ENCODE data around the gene PLEKHA7.
A peak's percentile ranks its signal among the peaks of the same experiment; 100 is the strongest.
"Not testable (repeated sequence)": the region's sequence is repeated elsewhere in the genome, so short reads cannot be mapped to it uniquely, and the experiment has no call there.

The PLEKHA7 gene

GRCh38 chr11:16883174-16883573 lies 131.0 kb downstream of the PLEKHA7 start:
- no peak for DNase-seq (ENCODE audit: low read depth in 2 of 2)

DNA sequence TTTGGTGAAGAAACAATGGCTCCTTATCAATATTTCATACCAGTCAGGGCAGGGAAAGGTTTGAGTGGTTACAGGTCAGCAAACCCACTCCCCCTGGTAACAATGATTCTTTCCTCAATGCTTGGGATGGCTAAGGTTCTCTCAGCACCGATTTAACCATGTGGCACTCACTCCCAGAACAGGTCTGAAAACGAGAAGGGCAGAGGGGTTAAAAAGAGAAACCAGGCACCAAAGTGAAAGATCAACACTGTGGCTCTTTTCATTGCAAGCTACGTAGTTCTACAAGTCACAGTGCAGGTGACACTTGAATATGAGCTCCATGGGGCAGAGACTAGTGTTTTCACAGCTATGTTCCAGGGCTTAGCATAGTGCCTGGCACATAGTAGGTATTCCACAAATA lies 132.4 kb downstream of the PLEKHA7 start:
- no peak for DNase-seq (ENCODE audit: low read depth in 2 of 2)

DNA sequence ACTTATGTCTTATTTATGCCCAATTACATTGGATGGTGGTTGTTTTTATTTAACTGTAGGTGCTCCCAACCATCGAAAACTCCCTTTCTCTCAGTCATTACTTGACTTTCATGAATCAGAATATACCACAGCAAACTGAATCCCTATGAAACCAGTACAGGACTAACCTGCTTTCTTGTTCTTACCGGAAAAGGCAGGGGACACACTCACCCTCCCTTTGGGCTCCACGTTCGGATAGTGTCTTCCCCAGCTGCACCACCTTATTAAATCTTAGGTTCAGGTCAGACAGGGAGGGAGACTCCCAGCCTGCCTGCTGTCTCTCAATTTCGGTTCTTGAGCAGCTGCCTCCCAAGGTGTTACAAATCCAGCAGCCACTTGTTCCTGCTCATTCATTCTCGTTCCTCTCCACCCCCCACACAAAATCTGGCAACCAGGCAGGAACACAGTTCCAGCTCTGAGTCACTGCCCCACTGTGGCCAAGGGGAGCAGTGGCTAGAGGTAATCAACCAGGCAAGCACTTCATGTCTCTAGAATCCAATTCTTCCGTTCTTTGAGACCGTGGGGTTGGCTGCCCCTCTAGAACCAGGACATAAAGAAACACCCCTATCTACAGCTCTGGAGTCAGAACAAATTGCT lies 133.0 kb downstream of the PLEKHA7 start:
- DNase-seq (ENCODE audit: low read depth in 2 of 2) = no peak

DNA sequence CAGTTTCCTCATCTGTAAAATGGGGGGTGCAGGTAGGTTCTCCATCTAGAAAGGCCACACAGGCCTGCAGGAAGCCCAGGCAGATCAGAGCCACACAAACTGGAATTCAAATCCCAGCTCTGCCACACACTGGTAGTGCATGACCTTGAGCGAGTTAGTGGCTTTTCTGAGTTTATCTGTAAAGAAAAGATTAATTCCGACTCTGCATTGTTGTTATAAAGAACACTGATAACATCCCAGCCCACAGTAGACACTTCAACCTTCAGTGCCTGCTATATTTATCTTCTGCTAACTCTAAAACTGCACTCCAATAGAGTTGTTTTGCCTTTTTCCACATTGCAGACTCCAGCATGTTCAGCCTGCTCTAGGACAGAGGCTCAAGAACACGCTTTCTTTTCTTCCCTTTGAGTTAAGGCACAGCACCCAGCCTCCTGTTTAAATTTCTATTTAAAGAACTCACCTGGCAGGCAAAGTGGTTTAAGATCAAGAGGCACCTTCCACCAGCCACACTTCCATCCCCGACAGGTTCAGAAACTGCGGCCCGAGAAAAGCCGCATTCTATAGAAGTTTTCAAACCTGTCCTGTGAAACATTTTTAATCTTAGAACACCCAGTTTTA lies 133.9 kb downstream of the PLEKHA7 start:
- DNase-seq (ENCODE audit: low read depth in 2 of 2) = no peak

DNA sequence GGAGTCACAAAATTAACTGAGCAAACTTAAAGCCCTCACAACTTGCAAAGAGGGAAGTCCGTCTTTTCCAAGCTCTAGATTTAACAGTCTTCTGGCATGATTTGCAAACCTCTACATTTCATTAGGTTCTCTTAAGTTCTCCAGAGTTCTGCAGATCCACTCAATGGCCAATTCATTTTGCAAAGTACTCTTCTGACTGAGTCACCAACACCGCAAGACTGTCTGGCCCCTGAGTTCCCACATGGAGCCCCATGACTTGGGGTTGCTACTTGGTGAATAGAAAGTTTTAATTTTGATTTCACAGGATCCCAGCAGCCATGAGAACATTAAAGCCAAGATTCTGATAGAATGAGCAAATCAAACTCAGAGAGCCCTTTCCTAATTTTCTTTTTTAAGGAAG lies 134.5 kb downstream of the PLEKHA7 start:
- DNase-seq (ENCODE audit: low read depth in 2 of 2) = no peak

GRCh38 chr11:16876837-16877236 lies 137.4 kb downstream of the PLEKHA7 start:
- DNase-seq (ENCODE audit: low read depth in 2 of 2) = no peak

DNA sequence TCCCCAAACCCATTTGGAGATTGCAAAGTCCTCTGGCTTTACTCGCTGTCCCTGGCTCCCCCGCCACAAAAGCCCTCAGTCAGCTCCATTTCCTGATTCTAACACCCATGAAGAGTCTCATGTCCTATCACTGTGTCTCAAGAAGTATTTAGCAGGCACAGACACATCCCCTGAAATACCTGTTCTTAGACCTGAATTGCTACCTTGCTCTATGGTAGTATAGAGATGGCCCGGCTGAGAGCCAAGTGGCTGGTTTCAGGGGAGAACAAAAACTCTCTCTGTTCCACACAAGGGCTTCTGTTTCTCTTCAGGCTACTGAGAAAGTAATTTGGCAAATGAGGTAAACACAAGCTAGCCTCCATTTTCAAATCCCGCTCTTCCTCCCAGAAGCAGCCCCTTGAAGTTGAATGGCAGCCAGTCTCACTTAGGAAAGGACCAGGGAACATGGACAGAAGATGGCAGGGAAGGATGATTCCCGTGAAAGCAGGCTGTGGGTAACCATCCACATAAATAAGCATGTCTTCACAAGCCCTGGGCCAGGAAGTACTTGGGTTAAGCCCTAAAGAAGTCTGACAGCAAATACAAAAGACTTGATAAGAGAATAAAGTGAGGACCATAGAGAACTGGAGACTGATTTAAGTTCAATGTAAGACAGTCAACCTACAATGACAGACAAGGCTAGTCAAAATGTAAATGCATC lies 138.0 kb downstream of the PLEKHA7 start:
- no peak for DNase-seq (ENCODE audit: low read depth in 2 of 2)

- DNase-seq (ENCODE audit: low read depth in 2 of 2) = no peak
Measured at GRCh38 chr11:16874275-16874975, 139.8 kb downstream of the PLEKHA7 start.

GRCh38 chr11:16873289-16873688 lies 140.9 kb downstream of the PLEKHA7 start:
- DNase-seq (ENCODE audit: low read depth in 2 of 2) = no peak

DNA sequence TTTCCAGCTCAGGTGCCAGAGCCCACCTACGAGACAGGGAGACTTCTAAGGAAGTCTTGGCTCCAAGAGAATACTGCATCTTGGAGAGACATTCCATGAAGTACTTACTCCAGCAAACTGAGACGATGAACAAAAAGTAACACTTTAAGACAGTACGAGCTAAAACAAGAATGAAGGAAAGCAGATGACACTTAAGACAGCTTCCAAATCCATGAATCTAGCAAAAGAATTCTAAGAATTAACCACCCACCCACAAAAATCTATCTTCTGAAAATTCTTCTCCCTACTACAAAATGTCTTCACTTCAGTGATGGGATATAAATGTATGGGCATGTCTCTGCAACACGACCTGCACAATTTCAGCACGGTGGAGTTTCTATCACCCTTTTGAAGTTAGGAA lies 142.8 kb downstream of the PLEKHA7 start:
- DNase-seq (ENCODE audit: low read depth in 2 of 2) = peak in 1 of 2 experiments; percentile 15

- DNase-seq (ENCODE audit: low read depth in 2 of 2) = no peak
Measured at GRCh38 chr11:16867097-16867496, 147.1 kb downstream of the PLEKHA7 start.

DNA sequence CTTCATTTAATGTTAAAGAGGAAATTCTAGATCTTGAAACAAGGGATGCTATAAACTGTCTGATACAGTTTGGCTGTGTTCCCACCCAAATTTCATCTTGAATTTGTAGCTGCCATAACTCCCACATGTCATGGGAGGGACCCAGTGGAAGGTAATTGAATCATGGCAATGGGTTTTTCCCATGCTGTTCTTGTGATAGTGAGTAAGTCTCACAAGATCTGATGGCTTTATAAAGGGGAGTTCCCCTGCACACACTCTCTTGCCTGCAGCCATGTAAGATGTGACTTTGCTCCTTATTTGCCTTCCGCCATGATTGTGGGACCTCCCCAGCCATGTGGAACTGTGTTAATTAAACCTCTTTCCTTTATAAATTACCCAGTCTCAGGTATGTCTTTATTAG lies 149.8 kb downstream of the PLEKHA7 start:
- DNase-seq (ENCODE audit: low read depth in 2 of 2) = not testable (repeated sequence)

- no peak for DNase-seq (ENCODE audit: low read depth in 2 of 2)
Measured at GRCh38 chr11:16863389-16863788, 150.8 kb downstream of the PLEKHA7 start.

GRCh38 chr11:16862726-16863125 lies 151.5 kb downstream of the PLEKHA7 start:
- peak; percentile 11 to 14 for DNase-seq (ENCODE audit: low read depth in 2 of 2)

DNA sequence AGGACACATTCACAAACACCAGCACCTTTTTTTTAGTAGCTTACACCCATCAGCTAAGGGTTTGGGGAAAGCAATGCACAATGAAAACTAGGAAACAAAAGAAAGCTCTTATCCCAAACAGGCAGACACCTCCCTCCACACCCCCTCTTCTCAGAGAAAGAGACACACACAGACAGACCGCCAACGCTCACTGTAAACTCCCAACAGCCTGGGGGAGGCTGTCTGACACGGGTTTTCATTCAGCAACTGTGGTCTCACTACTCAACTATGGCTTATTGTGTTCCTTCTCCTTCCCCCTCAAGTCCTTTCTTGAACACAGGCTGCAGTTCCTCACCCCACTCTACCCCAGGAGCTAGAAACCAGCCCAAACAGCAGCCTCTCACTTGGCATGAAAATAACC lies 152.4 kb downstream of the PLEKHA7 start:
- DNase-seq (ENCODE audit: low read depth in 2 of 2) = no peak

DNA sequence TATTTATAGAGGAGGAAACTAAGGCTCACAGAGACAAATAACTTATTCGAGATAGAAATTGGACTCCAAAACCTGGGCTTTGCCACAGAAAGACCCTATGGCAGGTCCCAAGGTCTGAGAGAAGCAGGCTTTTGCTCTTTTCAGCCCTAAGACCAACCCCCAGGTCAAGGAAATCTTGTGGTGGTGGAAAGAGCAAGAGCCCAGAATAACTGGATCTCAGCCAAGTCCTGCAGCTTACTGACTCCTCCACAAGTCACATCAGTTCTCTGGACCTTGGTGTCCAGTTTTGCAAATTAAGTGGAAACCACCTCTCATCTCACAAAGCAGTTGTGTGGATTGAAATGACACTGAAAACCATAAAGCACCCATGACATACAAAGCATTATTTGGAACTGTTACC lies 153.6 kb downstream of the PLEKHA7 start:
- DNase-seq (ENCODE audit: low read depth in 2 of 2) = no peak

- no peak for DNase-seq (ENCODE audit: low read depth in 2 of 2)
Measured at GRCh38 chr11:16859651-16860050, 154.6 kb downstream of the PLEKHA7 start.

DNA sequence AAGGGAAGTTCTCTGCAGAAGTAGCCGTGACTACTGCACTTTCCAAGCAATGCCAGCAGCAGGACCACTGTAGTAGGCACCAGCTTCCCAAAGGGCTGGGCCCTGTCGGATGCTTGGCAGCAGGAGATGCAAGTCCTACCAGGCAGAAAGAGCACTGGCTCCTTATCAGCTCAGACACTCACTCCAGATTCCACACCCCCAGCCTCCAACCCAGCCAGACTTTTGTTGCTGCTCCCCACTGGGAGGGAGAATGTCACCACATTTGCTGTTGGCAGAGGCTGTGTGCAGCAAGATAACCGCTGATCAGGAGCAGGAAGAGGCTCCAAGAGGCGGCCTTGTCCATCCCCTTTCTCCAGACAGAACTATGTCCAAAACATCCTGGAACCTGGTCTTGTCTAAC lies 157.0 kb downstream of the PLEKHA7 start:
- DNase-seq (ENCODE audit: low read depth in 2 of 2) = no peak

GRCh38 chr11:16856022-16856471 lies 158.2 kb downstream of the PLEKHA7 start:
- no peak for DNase-seq (ENCODE audit: low read depth in 2 of 2)

- DNase-seq (ENCODE audit: low read depth in 2 of 2) = no peak
Measured at GRCh38 chr11:16854979-16855378, 159.2 kb downstream of the PLEKHA7 start.

GRCh38 chr11:16853859-16854258 lies 160.4 kb downstream of the PLEKHA7 start:
- DNase-seq (ENCODE audit: low read depth in 2 of 2) = no peak

DNA sequence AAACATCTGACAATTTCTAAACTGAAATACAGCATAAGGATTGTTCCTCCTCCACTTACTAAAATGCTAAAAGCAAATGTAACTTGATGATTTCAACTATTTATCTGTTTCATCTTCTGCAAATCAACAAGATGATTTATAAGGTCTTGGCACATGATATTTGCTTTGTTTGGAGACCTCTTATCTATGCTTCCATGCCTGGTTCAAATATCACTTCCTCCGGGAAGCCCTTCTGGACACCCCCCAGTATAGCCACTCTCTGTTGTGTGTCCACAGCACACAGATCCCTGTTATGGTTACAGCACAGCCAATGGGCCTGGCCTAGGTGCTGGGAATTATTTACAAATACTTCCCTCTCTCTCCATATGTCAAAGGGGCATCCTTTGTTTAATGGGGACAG lies 160.9 kb downstream of the PLEKHA7 start:
- DNase-seq (ENCODE audit: low read depth in 2 of 2) = no peak

- DNase-seq (ENCODE audit: low read depth in 2 of 2) = no peak
Measured at GRCh38 chr11:16846305-16846704, 167.9 kb downstream of the PLEKHA7 start.

All from fibroblast of skin of left quadriceps (primary cell).